ENCODE measurements around the gene UBASH3A.

The UBASH3A gene

DNA sequence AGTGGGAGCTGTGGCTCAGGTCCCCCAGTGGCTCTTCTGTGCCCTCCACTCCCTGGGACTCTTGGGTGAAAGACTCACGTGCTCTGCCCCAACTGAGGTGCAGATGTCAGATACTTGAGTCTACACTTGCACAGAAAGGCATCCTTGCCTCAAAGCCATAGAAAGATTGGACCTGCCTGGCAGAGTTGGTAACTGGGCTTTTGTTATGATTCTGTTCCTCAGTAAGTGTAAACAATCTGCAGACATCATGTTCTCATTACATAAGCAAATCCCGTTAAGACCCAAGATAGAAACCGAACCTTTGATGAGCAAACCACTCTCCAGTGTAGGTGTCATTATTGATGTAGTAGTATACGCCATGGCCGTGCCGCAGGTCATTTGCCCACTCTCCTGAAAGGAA, 82.4 kb downstream of the UBASH3A start:
- POLR2A ChIA-PET = no interaction called here
- DNase-seq (ENCODE audit: extremely low spot score) = no peak
- CTCF ChIA-PET = interaction anchor here (1.3 kb wide), 1 partner anchor 148 kb away, joined by 3 read pairs; no protein-coding TSS in a partner anchor
- TF ChIP-seq, protein P1, sequence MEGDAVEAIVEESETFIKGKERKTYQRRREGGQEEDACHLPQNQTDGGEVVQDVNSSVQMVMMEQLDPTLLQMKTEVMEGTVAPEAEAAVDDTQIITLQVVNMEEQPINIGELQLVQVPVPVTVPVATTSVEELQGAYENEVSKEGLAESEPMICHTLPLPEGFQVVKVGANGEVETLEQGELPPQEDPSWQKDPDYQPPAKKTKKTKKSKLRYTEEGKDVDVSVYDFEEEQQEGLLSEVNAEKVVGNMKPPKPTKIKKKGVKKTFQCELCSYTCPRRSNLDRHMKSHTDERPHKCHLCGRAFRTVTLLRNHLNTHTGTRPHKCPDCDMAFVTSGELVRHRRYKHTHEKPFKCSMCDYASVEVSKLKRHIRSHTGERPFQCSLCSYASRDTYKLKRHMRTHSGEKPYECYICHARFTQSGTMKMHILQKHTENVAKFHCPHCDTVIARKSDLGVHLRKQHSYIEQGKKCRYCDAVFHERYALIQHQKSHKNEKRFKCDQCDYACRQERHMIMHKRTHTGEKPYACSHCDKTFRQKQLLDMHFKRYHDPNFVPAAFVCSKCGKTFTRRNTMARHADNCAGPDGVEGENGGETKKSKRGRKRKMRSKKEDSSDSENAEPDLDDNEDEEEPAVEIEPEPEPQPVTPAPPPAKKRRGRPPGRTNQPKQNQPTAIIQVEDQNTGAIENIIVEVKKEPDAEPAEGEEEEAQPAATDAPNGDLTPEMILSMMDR (IDR thresholded peaks at IDR 0.05; ENCODE audit: control extremely low read depth, extremely low read depth, low read depth, missing control alignments) = no peak

DNA sequence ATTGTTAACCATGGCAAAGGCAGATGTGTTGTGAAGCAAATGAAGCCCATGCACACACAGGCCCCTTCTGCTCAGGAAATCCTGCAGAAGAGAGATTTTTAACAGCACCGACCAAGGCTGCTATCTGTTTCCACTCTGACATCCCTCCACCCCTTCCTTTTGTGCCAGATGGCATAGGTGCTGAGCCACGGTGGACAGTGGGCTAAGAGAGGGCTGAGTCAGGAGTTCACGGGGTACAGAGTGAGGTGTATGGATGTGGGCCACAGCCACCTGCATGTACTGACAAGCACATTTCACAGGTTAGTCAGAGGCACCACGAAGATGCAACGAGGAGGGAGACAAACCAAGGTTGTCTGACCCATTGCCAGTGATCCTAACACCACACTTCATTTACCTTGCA, 82.8 kb downstream of the UBASH3A start:
- no peak for DNase-seq (ENCODE audit: extremely low spot score)
- POLR2A ChIA-PET = no interaction called here

DNA sequence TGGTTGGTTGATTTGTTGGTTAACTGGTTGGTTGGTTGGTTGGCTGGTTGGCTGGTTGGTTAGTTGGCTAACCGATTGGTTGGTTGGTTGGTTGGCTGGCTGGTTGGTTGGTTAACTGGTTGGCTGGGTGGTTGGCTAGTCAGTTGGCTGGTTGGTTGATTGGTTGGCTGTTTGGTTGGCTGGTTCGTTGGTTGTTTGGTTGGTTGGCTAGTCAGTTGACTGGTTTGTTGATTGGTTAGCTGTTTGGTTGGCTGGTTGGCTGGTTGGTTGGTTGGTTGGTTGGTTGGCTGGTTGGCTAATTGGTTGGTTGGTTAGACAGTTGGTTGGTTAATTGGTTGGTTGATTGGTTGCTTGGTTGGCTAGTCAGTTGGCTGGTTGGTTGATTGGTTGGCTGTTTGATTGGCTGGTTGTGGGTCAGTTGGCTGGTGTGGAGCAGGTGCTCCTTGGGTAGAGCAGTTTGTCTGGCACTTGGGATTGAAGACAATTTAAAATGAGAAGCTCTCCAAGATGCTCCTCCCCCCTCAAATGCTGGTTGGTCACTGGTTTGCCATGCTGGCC, 85.4 kb downstream of the UBASH3A start:
- DNase-seq (ENCODE audit: extremely low spot score) = no peak
- TF ChIP-seq, protein P1 (IDR thresholded peaks at IDR 0.05; ENCODE audit: control extremely low read depth, extremely low read depth, low read depth, missing control alignments) = no peak
- POLR2A ChIA-PET = no interaction called here
- CTCF ChIA-PET = interaction anchor here (1.2 kb wide), 1 partner anchor 22 kb away, joined by 3 read pairs; no protein-coding TSS in a partner anchor

More for the DNA sequence above, 82.8 kb downstream of the UBASH3A start:
- TF ChIP-seq, protein P1 (IDR thresholded peaks at IDR 0.05; ENCODE audit: control extremely low read depth, extremely low read depth, low read depth, missing control alignments) = no peak
- CTCF ChIA-PET = interaction anchor here (0.9 to 2.2 kb wide), 3 partner anchors 8 to 228 kb away, joined by 3 to 12 read pairs (median 4); partner anchors contain the start of gene RSPH1

DNA sequence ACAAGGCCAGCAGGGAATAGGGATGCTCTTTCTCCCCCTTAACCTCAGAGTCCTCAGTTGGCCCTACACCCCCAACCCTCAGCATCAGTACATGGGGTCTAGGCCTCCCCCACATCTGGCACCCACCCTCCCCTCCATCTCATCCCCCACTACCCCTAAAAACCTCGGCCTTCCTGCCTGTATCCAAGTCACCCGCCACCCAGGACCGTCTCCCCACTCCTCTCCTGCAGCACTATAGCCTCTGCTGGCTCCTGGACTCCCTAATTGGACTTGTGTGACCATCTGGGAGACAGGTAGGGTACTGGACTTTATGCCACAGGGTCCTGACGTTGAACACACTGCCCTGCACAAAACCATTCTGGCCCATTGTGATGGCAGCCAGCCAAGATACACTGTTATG, 86.3 kb downstream of the UBASH3A start:
- POLR2A ChIA-PET = no interaction called here
- no peak for DNase-seq (ENCODE audit: extremely low spot score)
- TF ChIP-seq, protein P1 (IDR thresholded peaks at IDR 0.05; ENCODE audit: control extremely low read depth, extremely low read depth, low read depth, missing control alignments) = no peak
- CTCF ChIA-PET = interaction anchor here (0.7 kb wide), 1 partner anchor 31 kb away, joined by 3 read pairs; no protein-coding TSS in a partner anchor

GRCh38 chr21:42490720-42491119, 87.0 kb downstream of the UBASH3A start:
- DNase-seq (ENCODE audit: extremely low spot score) = no peak
- ChIA-PET CTCF (interaction anchor here (0.7 kb wide), 1 partner anchor 32 kb away, joined by 3 read pairs; no protein-coding TSS in a partner anchor), POLR2A (no interaction called here)
- TF ChIP-seq, protein P1 (IDR thresholded peaks at IDR 0.05; ENCODE audit: control extremely low read depth, extremely low read depth, low read depth, missing control alignments) = no peak

GRCh38 chr21:42491328-42491727, 87.6 kb downstream of the UBASH3A start:
- ChIA-PET POLR2A (no interaction called here), CTCF (no interaction called here)
- no peak for DNase-seq (ENCODE audit: extremely low spot score)
- TF ChIP-seq, protein P1 (IDR thresholded peaks at IDR 0.05; ENCODE audit: control extremely low read depth, extremely low read depth, low read depth, missing control alignments) = no peak
